ES-I3 (cell line): ENCODE data around the gene SCFD2.

Experiments used
- H3K36me3 ChIP-seq: 2 replicates; pipeline ENCODE4 v1.6.1; 2013; ENCODE audit warnings: mild to moderate bottlenecking, low read length, control low read depth, moderate library complexity; ENCODE audit not compliant: insufficient read depth
- H3K4me1 ChIP-seq: 2 replicates; pipeline ENCODE4 v1.6.1; 2013; ENCODE audit warnings: mild to moderate bottlenecking, control low read depth, low read length; ENCODE audit not compliant: insufficient read depth
- H3K9ac ChIP-seq: 2 replicates; pipeline ENCODE4 v1.6.1; 2013; ENCODE audit warnings: low read depth, mild to moderate bottlenecking, low read length, moderate library complexity
- H3K9me3 ChIP-seq: 2 replicates; pipeline ENCODE4 v1.6.1; 2013; ENCODE audit warnings: mild to moderate bottlenecking, low read length, moderate library complexity; ENCODE audit not compliant: control insufficient read depth, insufficient read depth

SCFD2 gene

GRCh38 chr4:52892880-52893279 is 473.0 kb downstream of the SCFD2 start:
- no peaks in the 10 kb centered on the region for H3K9me3 ChIP-seq
- H3K4me1 ChIP-seq, result no peaks in the 10 kb centered on the region
- H3K36me3 ChIP-seq, result no peaks in the 10 kb centered on the region
- H3K9ac ChIP-seq, result no peak overlapping the region

GRCh38 chr4:52891743-52892142 is 474.1 kb downstream of the SCFD2 start:
- no peaks in the 10 kb centered on the region for H3K36me3 ChIP-seq
- no peak overlapping the region for H3K9ac ChIP-seq

DNA sequence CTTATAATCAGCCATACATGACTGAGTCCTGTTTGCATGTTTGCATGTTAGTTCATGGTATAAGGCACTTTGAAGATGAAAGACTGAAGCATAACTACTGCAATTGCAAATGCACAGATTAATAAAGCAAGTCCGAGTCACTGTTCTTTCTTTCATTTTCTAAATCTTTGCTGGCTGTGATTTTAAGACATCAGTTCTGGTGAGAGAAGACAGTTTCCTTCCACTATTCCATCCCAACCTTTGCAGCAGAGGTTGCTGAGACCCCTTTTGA is 475.4 kb downstream of the SCFD2 start:
- H3K9ac ChIP-seq, result no peak overlapping the region
- H3K36me3 ChIP-seq, result no peaks in the 10 kb centered on the region
- no peaks in the 10 kb centered on the region for H3K4me1 ChIP-seq
- peaks cover 4% of the 10 kb centered on the region; the same call in 1 of the 2 replicates for H3K9me3 ChIP-seq

More at GRCh38 chr4:52891743-52892142, 474.1 kb downstream of the SCFD2 start:
- no peaks in the 10 kb centered on the region for H3K9me3 ChIP-seq
- no peaks in the 10 kb centered on the region for H3K4me1 ChIP-seq

DNA sequence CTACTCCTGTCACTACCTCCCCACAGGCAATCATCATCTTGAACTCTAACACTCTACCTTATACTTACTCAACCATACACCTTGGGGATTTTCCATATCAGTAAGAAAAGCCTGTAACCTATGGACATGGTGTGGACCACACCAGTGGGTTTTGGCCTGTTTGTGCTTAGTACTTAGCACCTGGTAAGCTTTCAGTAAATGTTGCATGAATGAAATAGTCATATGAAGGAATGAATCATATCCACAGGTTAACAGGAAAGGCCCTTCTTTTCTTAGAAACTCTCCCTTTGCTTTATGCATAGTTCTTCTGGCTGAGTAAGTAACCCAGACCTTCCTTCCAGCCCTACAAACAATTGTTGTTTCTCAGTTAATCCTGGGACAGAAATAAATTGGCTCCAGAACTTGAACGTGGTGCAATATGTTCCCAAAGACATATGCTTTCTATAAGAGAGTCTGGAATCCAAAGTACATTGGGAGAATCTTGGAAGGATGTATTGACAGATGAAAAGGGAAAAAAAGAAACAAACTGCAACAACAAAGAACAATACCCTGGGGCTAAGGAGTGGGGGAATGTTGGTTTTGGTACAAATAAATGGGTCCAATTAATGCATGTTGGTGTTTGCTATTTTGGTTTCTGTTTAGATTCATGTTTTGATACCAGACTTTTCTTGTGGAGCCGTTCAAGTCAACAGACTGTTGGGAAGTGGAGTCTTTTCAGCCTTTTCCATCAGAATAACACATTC is 475.9 kb downstream of the SCFD2 start:
- H3K9ac ChIP-seq, result no peak overlapping the region
- peaks cover 6% of the 10 kb centered on the region; the same call in 1 of the 2 replicates for H3K9me3 ChIP-seq
- no peaks in the 10 kb centered on the region for H3K4me1 ChIP-seq
- H3K36me3 ChIP-seq, result peaks cover 3% of the 10 kb centered on the region; the same call in 1 of the 2 replicates

GRCh38 chr4:52889354-52889753 is 476.5 kb downstream of the SCFD2 start:
- H3K36me3 ChIP-seq, result peaks cover 4% of the 10 kb centered on the region; the same call in 1 of the 2 replicates
- H3K4me1 ChIP-seq, result no peaks in the 10 kb centered on the region; the same call in 1 of the 2 replicates
- H3K9ac ChIP-seq, result no peak overlapping the region
- peaks cover 6% of the 10 kb centered on the region; the same call in 1 of the 2 replicates for H3K9me3 ChIP-seq

DNA sequence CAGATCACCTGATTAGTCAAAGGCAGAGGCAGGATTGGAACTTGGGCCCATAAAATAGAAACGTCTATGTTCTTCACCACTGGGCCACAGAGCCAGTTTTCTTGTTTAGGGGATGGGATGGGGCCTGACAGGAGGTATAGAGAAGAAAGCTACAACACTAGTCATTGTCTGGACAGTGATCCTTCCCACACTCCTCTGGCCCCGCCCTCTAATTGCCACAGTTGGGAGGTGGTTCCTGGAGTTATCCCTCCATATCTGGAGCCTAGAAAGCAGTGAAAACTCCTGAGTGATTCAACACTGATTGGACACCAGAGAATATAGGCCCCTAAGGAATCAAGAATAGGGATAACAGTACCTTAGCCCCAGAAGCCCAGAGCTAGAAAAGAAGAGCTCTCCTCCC is 480.9 kb downstream of the SCFD2 start:
- no peak overlapping the region for H3K9ac ChIP-seq
- peaks cover 16% of the 10 kb centered on the region for H3K4me1 ChIP-seq
- H3K36me3 ChIP-seq, result peaks cover 4% of the 10 kb centered on the region; the same call in 1 of the 2 replicates
- H3K9me3 ChIP-seq, result peaks cover 6% of the 10 kb centered on the region; the same call in 1 of the 2 replicates

DNA sequence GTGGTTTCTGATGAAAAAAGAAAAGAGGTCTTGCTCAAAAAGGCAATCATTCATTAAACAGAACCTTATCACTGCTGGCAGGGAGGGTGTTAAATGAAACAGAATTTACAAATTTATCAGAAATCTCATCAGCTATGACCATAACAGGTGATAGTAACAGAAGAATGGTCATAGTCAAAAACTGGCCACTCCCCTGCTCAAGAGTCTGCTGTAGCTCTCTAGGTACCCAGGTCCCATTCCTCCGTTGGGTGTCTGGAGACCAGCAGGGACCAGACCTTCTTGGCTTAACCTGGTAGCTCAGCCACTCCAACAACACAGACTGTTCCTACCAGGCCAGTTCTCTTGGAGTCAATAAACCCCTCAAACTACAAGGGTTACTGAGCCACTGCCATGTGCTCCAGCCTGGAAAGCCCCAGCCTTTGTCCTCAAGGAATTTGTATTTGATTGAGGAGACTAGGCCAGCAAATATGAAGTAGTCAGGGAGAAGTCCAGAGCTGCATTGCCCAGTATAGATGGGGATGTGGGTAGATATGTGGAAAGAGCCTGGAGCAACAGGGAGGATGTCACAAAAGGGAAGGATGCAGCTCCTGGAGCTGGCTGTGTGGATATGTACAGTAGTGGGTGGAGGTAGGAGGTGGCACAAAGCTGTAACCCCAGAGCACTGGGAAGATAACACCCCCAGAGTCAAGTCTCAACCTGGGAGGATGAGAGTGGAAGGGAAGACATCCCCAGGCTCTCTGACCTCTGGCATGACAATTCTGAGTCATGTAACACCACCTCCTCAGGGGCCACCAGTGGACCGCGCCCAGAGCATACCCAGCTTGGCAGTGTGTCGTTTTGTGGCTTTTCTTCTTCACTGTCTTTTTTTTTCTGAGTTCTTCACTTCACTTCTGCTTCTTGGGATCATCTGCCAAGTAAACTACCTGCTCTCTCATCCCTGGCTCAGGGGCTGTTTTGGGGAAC is 481.9 kb downstream of the SCFD2 start:
- peaks cover 4% of the 10 kb centered on the region; the same call in 1 of the 2 replicates for H3K36me3 ChIP-seq
- H3K4me1 ChIP-seq, result peaks cover 16% of the 10 kb centered on the region
- peaks cover 6% of the 10 kb centered on the region; the same call in 1 of the 2 replicates for H3K9me3 ChIP-seq
- H3K9ac ChIP-seq, result no peak overlapping the region

DNA sequence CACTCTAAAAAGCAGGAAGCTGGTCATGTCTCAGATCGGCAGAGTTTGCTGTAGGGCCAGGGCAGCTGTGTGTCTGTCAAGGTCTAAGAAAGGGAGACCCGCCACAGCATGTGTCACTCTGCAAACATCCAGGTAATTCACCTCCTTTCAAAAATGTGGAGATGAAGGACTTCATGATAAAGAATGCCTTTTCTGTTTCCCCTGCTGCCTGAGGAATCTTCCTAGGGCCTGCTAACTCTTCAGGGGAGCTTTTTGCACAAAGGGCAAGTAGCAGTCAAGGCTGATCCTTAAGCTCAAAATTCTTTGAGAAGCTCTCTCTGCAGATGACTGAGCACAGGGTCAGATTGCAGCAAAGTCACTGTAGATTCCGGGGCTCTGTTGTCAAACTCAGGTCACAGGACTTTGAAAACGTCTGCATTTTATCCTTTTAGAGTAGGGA is 482.7 kb downstream of the SCFD2 start:
- peaks cover 16% of the 10 kb centered on the region for H3K4me1 ChIP-seq
- H3K36me3 ChIP-seq, result peaks cover 4% of the 10 kb centered on the region; the same call in 1 of the 2 replicates
- H3K9me3 ChIP-seq, result peaks cover 6% of the 10 kb centered on the region; the same call in 1 of the 2 replicates
- no peak overlapping the region for H3K9ac ChIP-seq

- Histone ChIP-seq H3K4me1 (peaks cover 16% of the 10 kb centered on the region), H3K9me3 (peaks cover 6% of the 10 kb centered on the region; the same call in 1 of the 2 replicates), H3K9ac (no peak overlapping the region), H3K36me3 (peaks cover 4% of the 10 kb centered on the region; the same call in 1 of the 2 replicates)
Observed at GRCh38 chr4:52880994-52881393, 484.9 kb downstream of the SCFD2 start.

GRCh38 chr4:52879471-52879870 is 486.4 kb downstream of the SCFD2 start:
- H3K9ac ChIP-seq, result no peak overlapping the region; the same call in 1 of the 2 replicates
- H3K9me3 ChIP-seq, result no peaks in the 10 kb centered on the region
- no peaks in the 10 kb centered on the region for H3K36me3 ChIP-seq
- peaks cover 23% of the 10 kb centered on the region for H3K4me1 ChIP-seq

DNA sequence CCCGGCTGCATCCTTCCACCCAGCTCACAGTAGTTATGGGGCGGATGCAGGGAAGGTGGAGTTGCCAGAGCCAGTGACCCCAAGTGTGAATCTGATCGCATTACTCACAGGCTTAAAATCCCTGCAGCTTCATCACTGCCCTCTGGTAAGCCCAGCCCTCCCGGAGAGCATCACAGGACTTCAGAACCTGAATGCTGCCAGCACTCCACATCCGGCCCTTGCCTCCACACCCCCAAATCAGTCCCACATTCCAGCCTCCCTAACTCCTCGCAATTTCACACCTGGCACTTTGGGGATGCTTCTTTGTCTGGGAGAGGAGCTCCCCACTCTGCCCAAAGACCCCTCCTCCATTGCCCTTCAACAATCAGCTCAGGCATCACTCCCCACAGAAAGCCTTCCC is 488.2 kb downstream of the SCFD2 start:
- Histone ChIP-seq H3K9me3 (no peaks in the 10 kb centered on the region), H3K9ac (no peak overlapping the region), H3K36me3 (no peaks in the 10 kb centered on the region), H3K4me1 (peaks cover 27% of the 10 kb centered on the region)

- H3K9me3 ChIP-seq, result no peaks in the 10 kb centered on the region
- no peaks in the 10 kb centered on the region for H3K36me3 ChIP-seq
- H3K4me1 ChIP-seq, result peaks cover 22% of the 10 kb centered on the region
- no peak overlapping the region for H3K9ac ChIP-seq
Observed at GRCh38 chr4:52877036-52877435, 488.8 kb downstream of the SCFD2 start.

DNA sequence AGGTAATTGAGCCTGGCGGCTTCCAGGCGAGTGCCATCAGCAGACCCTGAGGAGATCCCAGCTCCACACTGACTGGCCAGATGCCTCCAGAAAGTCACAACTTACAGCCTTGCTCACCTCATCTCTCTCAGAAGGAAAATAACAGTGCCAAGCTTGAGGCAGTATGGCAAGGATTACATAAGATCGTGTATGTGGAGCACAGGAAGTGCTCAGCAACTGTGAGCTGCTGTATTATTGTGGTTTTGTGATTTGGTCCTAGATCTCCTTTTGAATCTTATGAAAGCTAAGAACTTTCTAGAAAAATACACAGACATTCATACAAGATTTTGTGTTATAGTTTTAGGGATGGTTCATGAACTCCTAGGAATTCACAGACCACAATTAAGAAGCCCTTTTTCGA is 489.8 kb downstream of the SCFD2 start:
- H3K9ac ChIP-seq, result no peak overlapping the region
- no peaks in the 10 kb centered on the region for H3K36me3 ChIP-seq
- peaks cover 22% of the 10 kb centered on the region for H3K4me1 ChIP-seq
- H3K9me3 ChIP-seq, result no peaks in the 10 kb centered on the region

- Histone ChIP-seq H3K9me3 (no peaks in the 10 kb centered on the region), H3K4me1 (peaks cover 22% of the 10 kb centered on the region), H3K9ac (no peak overlapping the region), H3K36me3 (no peaks in the 10 kb centered on the region)
Observed at GRCh38 chr4:52874948-52875347, 490.9 kb downstream of the SCFD2 start.
